Measurements from ENCODE around the gene TMEM217.
"Not testable (repeated sequence)": the region's sequence is repeated elsewhere in the genome, so short reads cannot be mapped to it uniquely, and the experiment has no call there.

- TF ChIP-seq CTCF (conservative IDR thresholded peaks at IDR 0.05; ENCODE audit: low read depth, low read length); EZH2phosphoT487 (IDR thresholded peaks at IDR 0.05; ENCODE audit: borderline replicate concordance, low read length): not testable (repeated sequence)
Measured at GRCh38 chr6:37194886-37195285, 63.1 kb downstream of the TMEM217 start.
